GM18870 (cell line): ENCODE data around the gene ZXDC.

Experiments
- ATAC-seq: cut with Tn5 transposase; IDR thresholded peaks from one replicate; pipeline ENCODE4 v1.9.1; 2021; ENCODE audit warnings: moderate library complexity; ENCODE audit not compliant: unreplicated experiment

ZXDC gene

GRCh38 chr3:126512916-126513650, 37.4 kb upstream of the ZXDC start:
- ATAC-seq: no peak

DNA sequence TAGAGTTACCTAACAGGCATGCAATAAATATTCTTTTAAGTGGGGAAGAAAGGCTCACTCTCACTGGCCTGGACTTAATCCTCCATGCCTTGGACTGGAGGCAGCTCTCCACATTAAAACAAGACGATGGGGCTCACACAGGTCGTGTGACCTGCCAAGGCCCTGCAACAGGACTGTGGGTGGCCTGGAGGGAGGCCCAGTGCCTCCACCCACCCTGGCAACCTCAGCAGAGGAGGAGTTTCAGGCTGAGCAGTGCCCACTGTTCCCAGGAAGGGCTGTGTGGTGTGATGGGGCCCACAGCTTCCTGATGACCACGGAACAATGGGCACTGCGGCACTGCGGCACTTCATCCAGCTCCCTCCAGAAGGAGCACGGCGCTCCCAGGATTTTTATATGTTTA, 36.3 kb upstream of the ZXDC start:
- ATAC-seq: no peak

DNA sequence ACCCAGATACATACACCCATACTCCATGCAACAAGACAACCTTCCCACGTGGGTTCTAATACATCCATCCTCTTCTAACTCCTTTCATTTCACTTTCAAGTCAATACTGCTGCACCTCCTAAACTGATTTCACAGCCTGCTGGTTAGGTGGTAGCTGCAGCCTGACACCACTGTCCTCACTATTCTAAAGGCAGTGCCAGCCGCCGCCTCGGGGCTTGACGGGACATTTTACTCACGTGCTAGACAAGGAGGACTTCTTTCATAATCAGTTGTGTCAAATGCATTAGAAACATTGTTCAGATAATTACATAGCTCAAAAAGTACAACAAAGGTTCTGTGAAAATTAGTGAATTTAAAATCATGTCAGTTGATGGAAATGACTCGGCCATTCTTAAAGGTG, 35.6 kb upstream of the ZXDC start:
- no peak for ATAC-seq

- ATAC-seq: no peak
These were observed 34.7 kb upstream of the ZXDC start for GRCh38 chr3:126510308-126510910.

DNA sequence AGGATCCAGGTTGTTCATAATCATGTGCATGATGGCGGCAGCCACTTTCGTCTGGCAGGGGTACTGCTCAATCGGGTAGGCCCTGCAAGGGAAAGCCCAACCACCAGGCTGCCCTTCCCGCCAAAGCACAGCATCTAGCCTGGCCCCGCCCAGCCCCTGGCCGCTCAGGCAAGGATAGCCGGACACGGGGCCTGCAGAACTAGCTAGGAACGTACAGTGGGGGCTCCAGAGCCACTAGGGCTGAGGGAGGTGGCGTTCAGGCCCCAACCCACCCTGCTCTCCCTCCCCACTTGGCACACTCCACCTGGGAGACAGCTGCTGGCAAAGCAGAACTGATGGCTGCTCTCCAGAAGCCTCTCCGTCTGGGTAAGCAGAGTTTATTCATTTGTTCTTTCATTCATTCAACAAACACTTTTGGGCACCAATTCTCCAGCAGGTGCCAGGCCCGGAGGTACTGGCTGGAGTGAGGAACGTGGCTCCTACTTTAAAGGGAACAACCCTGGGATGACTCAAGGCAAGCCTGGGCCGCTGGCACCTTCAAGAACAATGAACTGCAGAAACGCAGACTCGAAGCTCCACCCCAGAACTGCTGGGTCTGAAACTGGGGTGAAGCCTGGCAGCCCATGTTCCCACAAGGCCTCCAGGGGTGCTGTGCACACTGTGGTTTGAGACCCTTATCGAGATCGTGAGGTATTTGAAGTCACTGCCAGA, 34.1 kb upstream of the ZXDC start:
- ATAC-seq: no peak

DNA sequence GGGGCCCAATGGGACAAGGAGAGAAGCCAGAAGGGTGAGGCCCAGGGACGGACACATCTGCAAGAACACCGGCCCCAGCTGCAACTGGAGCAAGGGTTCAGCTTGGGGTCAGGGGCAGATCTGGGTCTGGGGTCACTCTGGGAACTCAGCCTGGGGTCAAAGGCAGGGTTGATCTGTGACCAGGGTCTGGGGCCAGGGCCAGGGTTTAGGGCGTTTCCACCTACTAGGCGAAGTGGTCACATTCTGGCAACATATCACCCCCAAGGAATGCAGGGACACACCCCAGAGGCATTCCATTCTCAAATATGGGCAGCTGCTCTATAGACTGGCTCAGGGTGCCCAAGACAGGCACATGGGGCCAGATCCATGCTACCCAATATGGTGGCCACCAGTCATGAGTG, 32.9 kb upstream of the ZXDC start:
- ATAC-seq: no peak

DNA sequence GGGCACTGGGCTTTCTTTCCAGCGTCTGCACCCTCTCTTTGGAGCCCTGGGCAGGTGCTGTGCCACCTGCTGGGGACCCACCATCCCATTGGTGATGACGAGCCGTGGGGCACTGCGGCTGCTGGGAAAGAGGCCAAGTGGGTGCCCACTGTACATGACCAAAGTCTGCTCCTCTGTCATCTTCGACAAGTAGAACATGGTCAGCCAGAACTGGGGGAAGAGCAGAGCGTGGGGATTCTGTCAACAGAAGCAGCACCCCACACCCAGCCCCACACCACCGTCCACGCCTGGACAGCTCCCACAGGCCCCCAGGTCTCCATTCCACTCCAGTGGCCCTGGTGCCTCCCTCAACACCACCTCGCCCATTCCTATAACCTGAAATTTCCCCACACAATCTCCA, 32.2 kb upstream of the ZXDC start:
- ATAC-seq: no peak

GRCh38 chr3:126503701-126504100, 28.0 kb upstream of the ZXDC start:
- ATAC-seq: no peak

DNA sequence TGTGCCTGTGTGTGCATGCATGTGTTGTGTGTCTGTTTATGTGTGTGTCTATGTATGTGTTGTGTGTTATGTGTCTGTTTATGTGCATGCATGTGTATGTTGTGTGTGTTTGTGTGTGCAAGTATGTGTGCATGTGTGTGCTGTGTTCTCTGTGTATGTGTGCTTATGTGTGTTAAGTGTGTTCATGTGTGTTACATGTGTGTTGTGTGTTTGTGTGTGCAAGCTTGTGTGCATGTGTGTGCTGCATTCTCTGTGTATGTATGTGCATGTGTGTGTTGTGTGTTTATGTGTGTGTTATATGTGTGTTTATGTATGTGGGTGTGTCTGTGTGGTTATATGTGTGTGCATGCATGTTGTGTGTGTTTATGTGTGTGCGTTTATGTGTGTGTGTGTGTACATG, 27.0 kb upstream of the ZXDC start:
- ATAC-seq: no peak

- ATAC-seq: no peak
These were observed 26.0 kb upstream of the ZXDC start for GRCh38 chr3:126501736-126502135.

DNA sequence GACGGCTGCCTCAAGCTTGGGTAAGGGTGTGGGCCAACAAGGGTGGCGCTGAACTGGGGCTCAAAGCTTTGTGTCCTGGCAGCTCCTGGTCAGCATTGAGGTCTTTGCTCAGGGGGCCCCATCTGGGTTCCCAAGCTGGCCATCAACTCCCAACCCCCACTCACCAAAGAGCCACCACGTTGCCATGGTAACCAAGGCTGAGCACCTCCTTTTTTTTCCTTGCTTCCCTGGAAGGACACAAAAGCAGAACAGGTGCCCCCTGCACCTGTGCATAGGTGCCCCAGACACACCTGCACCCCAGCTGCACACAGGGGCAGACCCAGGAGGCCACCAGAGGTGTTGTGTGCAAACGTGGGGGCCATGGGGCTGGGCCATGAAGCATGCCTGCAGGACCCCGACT, 25.4 kb upstream of the ZXDC start:
- ATAC-seq: no peak

GRCh38 chr3:126500016-126500415, 24.3 kb upstream of the ZXDC start:
- ATAC-seq: no peak

- no peak for ATAC-seq
These were observed 23.7 kb upstream of the ZXDC start for GRCh38 chr3:126499401-126499800.

DNA sequence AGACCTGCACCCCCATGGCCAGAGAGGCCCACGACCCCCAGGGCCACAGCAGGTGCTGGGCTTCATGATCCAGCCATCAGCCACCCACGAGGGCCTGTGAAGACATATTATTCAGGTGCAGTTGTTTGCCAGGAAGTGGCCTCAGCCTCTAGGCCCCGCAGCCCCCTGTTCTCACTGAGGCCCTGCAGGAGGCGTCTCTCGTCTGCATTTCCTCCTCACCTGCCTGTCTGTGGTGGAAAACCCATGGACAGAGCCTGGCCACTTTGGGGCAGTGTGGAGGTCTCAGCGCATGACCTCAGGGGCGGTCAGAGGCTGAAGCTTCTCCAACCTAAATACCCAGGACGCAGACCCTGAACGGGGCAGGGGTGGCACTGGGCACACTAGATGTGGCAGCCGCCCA, 23.2 kb upstream of the ZXDC start:
- ATAC-seq: no peak

- ATAC-seq: no peak
These were observed 22.8 kb upstream of the ZXDC start for GRCh38 chr3:126498461-126498860.

GRCh38 chr3:126497956-126498355, 22.3 kb upstream of the ZXDC start:
- no peak for ATAC-seq

GRCh38 chr3:126496894-126497850, 21.5 kb upstream of the ZXDC start:
- ATAC-seq: no peak

DNA sequence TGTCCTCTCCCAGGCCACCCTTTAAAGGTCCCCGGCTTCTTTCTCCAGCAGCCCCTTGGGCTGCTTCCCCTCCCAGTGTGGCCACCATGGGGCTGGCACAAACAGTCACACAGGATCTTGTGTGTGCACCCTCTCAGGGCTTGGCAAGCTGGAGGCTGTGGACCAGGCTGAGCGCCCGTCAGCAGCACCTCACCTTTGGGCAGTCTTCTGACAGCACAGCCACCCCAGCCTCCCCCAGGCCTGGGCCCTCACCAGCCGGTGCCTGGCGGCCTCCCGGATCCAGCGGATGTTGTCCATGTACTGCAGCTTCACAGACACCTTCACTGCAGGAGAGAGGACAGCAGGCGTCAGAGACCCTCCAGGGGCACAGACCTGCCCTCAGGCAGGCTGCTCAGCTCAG, 20.1 kb upstream of the ZXDC start:
- no peak for ATAC-seq

DNA sequence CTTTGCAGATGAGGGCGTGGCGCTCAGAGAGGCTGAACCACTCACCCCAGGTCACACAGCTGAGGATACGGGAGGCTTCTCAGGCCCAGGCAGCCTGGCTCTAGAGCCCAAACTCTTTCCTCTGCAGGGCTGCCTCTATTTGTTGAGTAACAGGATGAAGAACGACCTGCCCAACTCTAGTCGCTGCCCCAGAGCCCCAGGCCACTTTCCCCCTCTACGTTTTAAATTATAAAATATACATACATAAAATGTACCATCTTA, 19.2 kb upstream of the ZXDC start:
- ATAC-seq: no peak

GRCh38 chr3:126494204-126494969, 18.7 kb upstream of the ZXDC start:
- no peak for ATAC-seq

- ATAC-seq: no peak
These were observed 18.0 kb upstream of the ZXDC start for GRCh38 chr3:126493739-126494138.
